BE2C (cell line): Measurements from ENCODE around the gene KIRREL2.

ENCODE experiments used
- DNase-seq: peaks from one replicate; pipeline ENCODE4 v3.0.0-alpha.2; 2020
- H3K27me3 ChIP-seq: fragments of 250-450 bp; sonication (Bioruptor Pico); 2 replicates; pipeline ENCODE4 v1.5.1; 2020; ENCODE audit warnings: mild to moderate bottlenecking
- H3K36me3 ChIP-seq: fragments of 250-450 bp; sonication (Bioruptor Pico); 2 replicates; pipeline ENCODE4 v1.5.1; 2020; ENCODE audit warnings: mild to moderate bottlenecking
- H3K4me1 ChIP-seq: fragments of 250-450 bp; sonication (Bioruptor Pico); 2 replicates; pipeline ENCODE4 v1.5.1; 2020
- H3K4me3 ChIP-seq: 2 replicates; pipeline ENCODE4 v1.5.1; 2011; ENCODE audit warnings: low read depth, low read length
- H3K9me3 ChIP-seq: fragments of 250-450 bp; sonication (Bioruptor Pico); 2 replicates; pipeline ENCODE4 v1.5.1; 2020
- CTCF ChIP-seq: IDR thresholded peaks from 2 replicates; pipeline ENCODE4 v1.5.1; 2012; ENCODE audit warnings: mild to moderate bottlenecking, low read depth, low read length

The KIRREL2 gene

GRCh38 chr19:35843676-35844481 is 12.8 kb upstream of the KIRREL2 start:
- H3K36me3 ChIP-seq, result no peaks in the 10 kb centered on the region
- H3K27me3 ChIP-seq, result peaks cover 46% of the 10 kb centered on the region
- DNase-seq, result peak; percentile 92
- H3K4me1 ChIP-seq, result no peaks in the 10 kb centered on the region
- H3K9me3 ChIP-seq, result no peaks in the 10 kb centered on the region
- H3K4me3 ChIP-seq, result no peak overlapping the region
- TF ChIP-seq CTCF, result no peak

- Histone ChIP-seq H3K27me3 (peaks cover 46% of the 10 kb centered on the region), H3K9me3 (no peaks in the 10 kb centered on the region), H3K36me3 (no peaks in the 10 kb centered on the region), H3K4me1 (no peaks in the 10 kb centered on the region), H3K4me3 (no peak overlapping the region; the same call in 1 of the 2 replicates)
- TF ChIP-seq CTCF, result no peak
- DNase-seq, result no peak
Observed at GRCh38 chr19:35844482-35845214, 12.1 kb upstream of the KIRREL2 start.

DNA sequence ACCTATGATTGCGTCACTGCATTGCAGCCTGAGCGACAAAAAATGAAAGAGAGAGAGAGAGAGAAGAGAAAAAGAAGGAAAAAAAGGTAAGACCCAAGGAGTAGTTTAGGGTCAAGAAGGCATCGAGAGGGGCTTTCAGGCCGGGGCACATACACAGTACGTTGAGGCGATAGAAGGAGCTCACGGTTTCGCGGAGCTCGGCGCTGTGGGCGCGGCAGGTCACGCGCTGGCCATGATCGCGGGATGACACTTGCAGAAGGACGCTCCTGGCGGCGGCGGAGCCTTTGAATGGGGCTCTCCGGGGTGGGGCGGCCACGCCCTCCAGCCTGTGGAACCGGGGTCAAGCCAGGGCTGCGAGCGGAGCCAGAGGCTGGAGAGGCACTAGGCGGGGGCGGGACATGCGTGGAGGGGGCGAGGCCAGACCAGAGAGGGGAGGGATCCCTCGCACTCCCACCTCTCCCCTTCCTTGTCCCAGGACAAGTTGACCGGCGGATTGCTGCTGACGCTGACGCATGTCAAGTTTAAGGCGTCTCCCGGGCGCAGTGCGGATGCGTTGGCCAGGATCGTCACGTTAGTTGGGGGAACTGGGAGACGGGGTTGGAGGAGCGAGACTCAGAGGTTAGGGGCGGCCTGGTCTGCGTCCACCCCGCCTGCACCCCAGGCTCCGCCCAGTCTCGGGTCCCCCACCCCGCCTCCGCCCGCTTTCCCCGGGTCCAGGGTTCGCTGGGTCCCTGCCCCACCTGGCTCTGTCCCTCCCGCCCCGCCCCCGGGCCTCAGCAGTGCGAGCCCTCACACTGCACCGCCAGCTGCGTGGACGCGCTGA is 11.3 kb upstream of the KIRREL2 start:
- TF ChIP-seq CTCF, result no peak
- DNase-seq, result peak; percentile 33
- H3K4me1 ChIP-seq, result no peaks in the 10 kb centered on the region
- H3K4me3 ChIP-seq, result peak overlapping the region; percentile 45
- H3K36me3 ChIP-seq, result no peaks in the 10 kb centered on the region
- H3K9me3 ChIP-seq, result no peaks in the 10 kb centered on the region
- peaks cover 46% of the 10 kb centered on the region for H3K27me3 ChIP-seq

GRCh38 chr19:35846038-35846668 is 10.6 kb upstream of the KIRREL2 start:
- no peak for TF ChIP-seq CTCF
- H3K27me3 ChIP-seq, result peaks cover 42% of the 10 kb centered on the region
- H3K36me3 ChIP-seq, result no peaks in the 10 kb centered on the region
- H3K4me3 ChIP-seq, result peak overlapping the region; percentile 45
- H3K9me3 ChIP-seq, result no peaks in the 10 kb centered on the region
- H3K4me1 ChIP-seq, result no peaks in the 10 kb centered on the region
- no peak for DNase-seq

GRCh38 chr19:35847911-35848310 is 8.8 kb upstream of the KIRREL2 start:
- DNase-seq, result no peak
- Histone ChIP-seq H3K4me3 (no peak overlapping the region), H3K36me3 (no peaks in the 10 kb centered on the region), H3K27me3 (peaks cover 32% of the 10 kb centered on the region), H3K9me3 (no peaks in the 10 kb centered on the region), H3K4me1 (no peaks in the 10 kb centered on the region)
- TF ChIP-seq CTCF, result no peak
